HT1080 (cell line): ENCODE results near the gene DPF1. TPM values are rescaled to one million over a fixed set of nuclear protein-coding genes. Genes with fewer than 3 reads are reported as not detected.

Experiments
- DNase-seq: peaks from one replicate; pipeline ENCODE4 v3.0.0-alpha.2; 2015; ENCODE audit warnings: low read depth
- total RNA-seq: library from RNA; depleted of rRNA; stranded (reverse); fragments of >200 nt; shearing (Covaris generic); gene quantifications from 2 replicates; pipeline ENCODE4 v1.2.3, GENCODE V29; 2014

Gene DPF1
- total RNA-seq, 1 experiment from 2014 or later = 9.5 TPM

- DNase-seq = no peak
Measured at GRCh38 chr19:38221919-38222830, 1.8 kb downstream of the DPF1 start.

GRCh38 chr19:38221421-38221820, 2.6 kb downstream of the DPF1 start:
- DNase-seq = no peak

GRCh38 chr19:38219221-38219620, 4.8 kb downstream of the DPF1 start:
- DNase-seq = no peak

- DNase-seq = no peak
Measured at GRCh38 chr19:38218204-38218603, 5.8 kb downstream of the DPF1 start.

- no peak for DNase-seq
Measured at GRCh38 chr19:38216785-38217641, 7.0 kb downstream of the DPF1 start.

- peak; percentile 88 for DNase-seq
Measured at GRCh38 chr19:38213911-38214625, 10.0 kb downstream of the DPF1 start.

- no peak for DNase-seq
Measured at GRCh38 chr19:38213469-38213868, 10.6 kb downstream of the DPF1 start.

GRCh38 chr19:38211766-38212165, 12.3 kb downstream of the DPF1 start:
- DNase-seq = no peak

GRCh38 chr19:38211151-38211591, 12.9 kb downstream of the DPF1 start:
- DNase-seq = no peak

- DNase-seq = no peak
Measured at GRCh38 chr19:38210458-38210987, 13.5 kb downstream of the DPF1 start.

GRCh38 chr19:38209671-38210457, 14.2 kb downstream of the DPF1 start:
- DNase-seq = no peak

- DNase-seq = no peak
Measured at GRCh38 chr19:38209152-38209551, 14.9 kb downstream of the DPF1 start.

GRCh38 chr19:38208571-38208970, 15.5 kb downstream of the DPF1 start:
- DNase-seq = no peak

GRCh38 chr19:38207543-38207942, 16.5 kb downstream of the DPF1 start:
- no peak for DNase-seq

- DNase-seq = no peak
Measured at GRCh38 chr19:38206928-38207327, 17.1 kb downstream of the DPF1 start.

- DNase-seq = no peak
Measured at GRCh38 chr19:38206006-38206745, 17.8 kb downstream of the DPF1 start.

GRCh38 chr19:38204728-38205127, 19.3 kb downstream of the DPF1 start:
- DNase-seq = no peak

- no peak for DNase-seq
Measured at GRCh38 chr19:38204096-38204495, 19.9 kb downstream of the DPF1 start.

- DNase-seq = no peak
Measured at GRCh38 chr19:38203197-38203596, 20.8 kb downstream of the DPF1 start.

GRCh38 chr19:38202504-38202903, 21.5 kb downstream of the DPF1 start:
- no peak for DNase-seq
